Omental fat pad (tissue), 4 donors: ENCODE data around the gene FBXO42. TPM values are rescaled to one million over a fixed set of nuclear protein-coding genes. Genes with fewer than 3 reads are reported as not detected.
A peak's percentile ranks its signal among the peaks of the same experiment; 100 is the strongest.

Experiments
- ATAC-seq: fragments of 150-250 bp; one replicate; pipeline ENCODE4 v1.9.1; 2016; ENCODE audit warnings: mild to moderate bottlenecking, moderate library complexity; ENCODE audit not compliant: low FRiP score
- DNase-seq: peaks from one replicate; pipeline ENCODE4 v3.0.0-alpha.2; 2019; ENCODE audit warnings: low spot score
- total RNA-seq, 4 donors: library from RNA; depleted of rRNA; stranded (reverse); fragments of >200 nt; gene quantifications; one replicate each; pipeline ENCODE4 v1.1.0, GENCODE V29; 2016
- TF ChIP-seq, protein P1 (sequence below), 3 donors: fragments of 450-650 bp; IDR thresholded peaks; one replicate each; pipeline ENCODE4 v1.5.1; 2016 to 2017; ENCODE audit warnings: antibody characterized with exemption in 3 of 3, mild to moderate bottlenecking in 3 of 3, moderate library complexity in 2 of 3

FBXO42 gene
- total RNA-seq, 4 donors from 2014 or later: 16.1 to 29.8 (median 19.2) TPM

GRCh38 chr1:16392740-16393569 lies 40.7 kb upstream of the FBXO42 start:
- TF ChIP-seq, protein P1, sequence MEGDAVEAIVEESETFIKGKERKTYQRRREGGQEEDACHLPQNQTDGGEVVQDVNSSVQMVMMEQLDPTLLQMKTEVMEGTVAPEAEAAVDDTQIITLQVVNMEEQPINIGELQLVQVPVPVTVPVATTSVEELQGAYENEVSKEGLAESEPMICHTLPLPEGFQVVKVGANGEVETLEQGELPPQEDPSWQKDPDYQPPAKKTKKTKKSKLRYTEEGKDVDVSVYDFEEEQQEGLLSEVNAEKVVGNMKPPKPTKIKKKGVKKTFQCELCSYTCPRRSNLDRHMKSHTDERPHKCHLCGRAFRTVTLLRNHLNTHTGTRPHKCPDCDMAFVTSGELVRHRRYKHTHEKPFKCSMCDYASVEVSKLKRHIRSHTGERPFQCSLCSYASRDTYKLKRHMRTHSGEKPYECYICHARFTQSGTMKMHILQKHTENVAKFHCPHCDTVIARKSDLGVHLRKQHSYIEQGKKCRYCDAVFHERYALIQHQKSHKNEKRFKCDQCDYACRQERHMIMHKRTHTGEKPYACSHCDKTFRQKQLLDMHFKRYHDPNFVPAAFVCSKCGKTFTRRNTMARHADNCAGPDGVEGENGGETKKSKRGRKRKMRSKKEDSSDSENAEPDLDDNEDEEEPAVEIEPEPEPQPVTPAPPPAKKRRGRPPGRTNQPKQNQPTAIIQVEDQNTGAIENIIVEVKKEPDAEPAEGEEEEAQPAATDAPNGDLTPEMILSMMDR (IDR thresholded peaks at IDR 0.05): no peak
- ATAC-seq (no peak), DNase-seq (no peak)

DNA sequence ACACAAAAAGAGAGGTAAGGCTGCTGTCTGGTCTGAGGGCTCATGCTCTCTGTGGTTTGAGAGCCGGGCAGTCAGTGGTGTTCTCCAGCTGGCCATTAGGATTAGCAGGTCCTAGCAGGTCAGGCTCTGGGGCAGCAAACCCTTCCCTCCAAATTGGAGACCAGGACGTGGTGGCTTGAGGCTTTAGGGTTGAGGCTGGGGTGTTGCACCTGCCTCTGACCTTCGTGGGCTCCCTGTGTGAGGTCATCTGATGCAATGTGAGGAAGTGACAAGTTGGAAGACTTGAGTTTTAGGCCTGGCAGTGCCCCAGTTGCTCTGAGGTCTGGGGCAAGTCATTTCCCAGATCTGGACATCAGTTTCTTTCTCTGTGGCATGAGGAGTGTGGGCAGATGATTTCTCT lies 39.1 kb upstream of the FBXO42 start:
- ATAC-seq (no peak), DNase-seq (no peak)
- TF ChIP-seq, protein P1 (IDR thresholded peaks at IDR 0.05): no peak

- TF ChIP-seq, protein P1 (IDR thresholded peaks at IDR 0.05): no peak
- ATAC-seq: peak; percentile 35
- no peak for DNase-seq
Measured at GRCh38 chr1:16387201-16388188, 35.2 kb upstream of the FBXO42 start.

- TF ChIP-seq, protein P1 (IDR thresholded peaks at IDR 0.05): no peak
- DNase-seq: no peak
- peak; percentile 63 for ATAC-seq
Measured at GRCh38 chr1:16386454-16387113, 34.3 kb upstream of the FBXO42 start.

DNA sequence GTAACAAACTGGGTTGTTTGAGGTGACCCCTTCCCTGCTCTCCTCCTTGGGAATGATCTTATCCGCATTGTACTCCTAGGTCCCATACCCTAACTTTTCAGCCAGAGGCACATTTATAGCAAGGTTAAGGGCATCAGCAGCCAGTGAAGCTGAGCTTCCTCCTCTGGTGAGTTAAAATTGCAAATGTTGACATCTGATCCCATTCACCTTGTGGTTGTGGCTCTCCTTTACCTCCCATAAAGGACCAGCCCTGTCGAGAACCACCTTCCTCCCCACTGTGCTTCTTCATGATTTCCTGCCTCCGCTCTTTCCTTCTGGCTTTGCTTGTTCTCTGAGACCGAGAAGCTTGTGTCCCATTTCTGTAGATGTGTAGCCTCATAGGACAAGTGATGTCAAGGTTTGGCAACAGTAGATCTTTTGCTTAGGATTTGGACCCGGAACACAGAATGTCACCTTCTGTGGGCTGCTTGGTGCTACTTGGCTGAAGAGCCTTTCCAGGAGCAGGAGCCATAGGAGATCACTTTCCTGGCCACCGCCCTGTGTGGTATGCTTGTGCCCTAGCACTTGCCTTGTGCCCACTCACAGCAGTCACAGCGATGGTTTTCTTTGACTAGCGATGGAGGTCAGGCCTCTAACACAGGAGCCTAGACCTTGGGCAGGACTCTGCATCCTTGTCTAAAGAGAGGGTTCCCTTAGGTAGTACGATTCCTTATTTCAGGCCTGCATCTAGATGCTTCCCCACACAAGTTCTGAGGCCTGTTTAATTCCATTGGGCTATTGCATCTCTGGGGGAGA lies 33.6 kb upstream of the FBXO42 start:
- ATAC-seq (no peak), DNase-seq (no peak)
- TF ChIP-seq, protein P1 (IDR thresholded peaks at IDR 0.05): no peak

DNA sequence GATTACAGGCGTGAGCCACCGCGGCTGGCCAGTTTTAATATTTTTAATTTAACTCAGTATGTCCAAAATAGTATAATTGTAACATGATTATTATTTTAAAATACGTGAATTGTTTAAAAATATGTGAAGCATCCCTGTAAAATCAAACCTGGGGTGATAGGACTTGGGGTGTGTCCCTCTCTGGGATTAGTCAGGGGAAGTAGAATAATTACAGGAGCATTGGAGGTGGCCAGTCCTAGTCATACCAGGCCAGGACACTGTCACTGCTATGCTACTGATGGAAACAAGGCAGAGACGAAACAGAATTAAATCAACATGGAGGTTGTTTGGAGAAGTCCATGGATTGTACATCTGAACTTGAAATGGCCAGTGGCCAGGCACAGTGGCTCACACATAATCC lies 31.6 kb upstream of the FBXO42 start:
- ATAC-seq: no peak
- TF ChIP-seq, protein P1 (IDR thresholded peaks at IDR 0.05): no peak
- DNase-seq: no peak
